ENCODE results near the gene CYFIP2.

- TF ChIP-seq CTCF (IDR thresholded peaks at IDR 0.05) (no peak), POLR2A (IDR thresholded peaks at IDR 0.05) (no peak)
These were observed 35.3 kb upstream of the CYFIP2 start for GRCh38 chr5:157230610-157231009.

All from Peyer's patch (tissue), 4 donors.